Glomerular visceral epithelial cell (primary cell): Measurements from ENCODE around the gene VAV2.

Experiments used
- DNase-seq: peaks from one replicate; pipeline ENCODE4 v3.0.0-alpha.2; 2016; ENCODE audit errors: extremely low spot score

The VAV2 gene

GRCh38 chr9:133952598-133953550 lies 39.2 kb downstream of the VAV2 start:
- no peak for DNase-seq

GRCh38 chr9:133951265-133951664 lies 40.9 kb downstream of the VAV2 start:
- no peak for DNase-seq

GRCh38 chr9:133950629-133951111 lies 41.5 kb downstream of the VAV2 start:
- DNase-seq = no peak

GRCh38 chr9:133950192-133950591 lies 41.9 kb downstream of the VAV2 start:
- no peak for DNase-seq

- DNase-seq = no peak
These were observed 42.5 kb downstream of the VAV2 start for GRCh38 chr9:133949486-133950061.

- no peak for DNase-seq
These were observed 43.3 kb downstream of the VAV2 start for GRCh38 chr9:133948561-133949485.

GRCh38 chr9:133948131-133948530 lies 44.0 kb downstream of the VAV2 start:
- DNase-seq = no peak

GRCh38 chr9:133946840-133947486 lies 45.2 kb downstream of the VAV2 start:
- no peak for DNase-seq

- DNase-seq = no peak
These were observed 46.0 kb downstream of the VAV2 start for GRCh38 chr9:133945977-133946753.

- DNase-seq = no peak
These were observed 46.7 kb downstream of the VAV2 start for GRCh38 chr9:133945314-133945975.

GRCh38 chr9:133944746-133945135 lies 47.4 kb downstream of the VAV2 start:
- DNase-seq = peak; percentile 69

- peak; percentile 45 for DNase-seq
These were observed 48.1 kb downstream of the VAV2 start for GRCh38 chr9:133943781-133944745.

GRCh38 chr9:133943036-133943780 lies 48.9 kb downstream of the VAV2 start:
- DNase-seq = no peak

- no peak for DNase-seq
These were observed 49.7 kb downstream of the VAV2 start for GRCh38 chr9:133942206-133942975.

GRCh38 chr9:133939845-133940244 lies 52.3 kb downstream of the VAV2 start:
- no peak for DNase-seq

GRCh38 chr9:133939171-133939785 lies 52.8 kb downstream of the VAV2 start:
- DNase-seq = no peak

- DNase-seq = no peak
These were observed 53.4 kb downstream of the VAV2 start for GRCh38 chr9:133938753-133939152.
